ENCODE results near the gene ORM2. TPM values are rescaled to one million over a fixed set of nuclear protein-coding genes. Genes with fewer than 3 reads are reported as not detected.
A peak's percentile ranks its signal among the peaks of the same experiment; 100 is the strongest.

ORM2 gene
- total and polyA plus RNA-seq, 10 donors, result 0.13 to 0.93 (median 0.38) TPM; not detected in 6

- no peak overlapping the region for H3K27ac ChIP-seq
- WGBS, 5 donors, result 73 to 87% (median 86%) methylated on average over 2 of the region's 2 CpGs
- TF ChIP-seq CTCF (IDR thresholded peaks at IDR 0.05 in 8 of 11, conservative IDR thresholded peaks at IDR 0.05 in 3 of 11), result no peak
- no peak for DNase-seq
- peaks cover 0 to 4% (median 0%) of the 10 kb centered on the region in 8 donors for H3K9me3 ChIP-seq
- intact Hi-C loops (cut with DNase I; ENCODE audit: low total_unique reads), result no loop called here
- H3K36me3 ChIP-seq, result peaks cover 3 to 66% (median 64%) of the 10 kb centered on the region in 6 donors
- H3K4me1 ChIP-seq, result peaks cover 0 to 31% (median 14%) of the 10 kb centered on the region in 6 donors
- H3K4me3 ChIP-seq, result no peak overlapping the region
- H3K27me3 ChIP-seq (replicated peaks in 1 of 7), result no peaks in the 10 kb centered on the region
Observed at GRCh38 chr9:114335745-114336144, 6.1 kb downstream of the ORM2 start.

- H3K4me1 ChIP-seq, result peaks cover 0 to 31% (median 16%) of the 10 kb centered on the region in 6 donors
- WGBS, 5 donors, result 79 to 85% (median 84%) methylated on average over 10 of the region's 10 CpGs
- intact Hi-C loops (cut with DNase I; ENCODE audit: low total_unique reads), result no loop called here
- H3K4me3 ChIP-seq, result no peak overlapping the region
- H3K27ac ChIP-seq, result no peak overlapping the region
- no peak for DNase-seq
- peaks cover 3 to 70% (median 68%) of the 10 kb centered on the region in 6 donors for H3K36me3 ChIP-seq
- no peaks in the 10 kb centered on the region for H3K27me3 ChIP-seq (replicated peaks in 1 of 7)
- H3K9me3 ChIP-seq, result peaks cover 0 to 4% (median 0%) of the 10 kb centered on the region in 8 donors
- TF ChIP-seq POLR2AphosphoS5 (IDR thresholded peaks at IDR 0.05) (peak; percentile 36 to 84 (median 48)), CTCF (IDR thresholded peaks at IDR 0.05 in 8 of 11, conservative IDR thresholded peaks at IDR 0.05 in 3 of 11) (no peak)
Observed at GRCh38 chr9:114336157-114336556, 6.5 kb downstream of the ORM2 start.

- no peak for DNase-seq
- H3K4me3 ChIP-seq, result no peak overlapping the region
- TF ChIP-seq POLR2A (IDR thresholded peaks at IDR 0.05) (no peak), POLR2AphosphoS5 (IDR thresholded peaks at IDR 0.05) (peak; percentile 41 to 79 (median 46))
Observed at GRCh38 chr9:114336699-114337395, 7.2 kb downstream of the ORM2 start.

GRCh38 chr9:114338187-114338586, 8.5 kb downstream of the ORM2 start:
- intact Hi-C loops (cut with DNase I; ENCODE audit: low total_unique reads), result no loop called here
- Histone ChIP-seq H3K27me3 (replicated peaks in 1 of 7) (no peaks in the 10 kb centered on the region), H3K27ac (peak overlapping the region in 2 of 8 donors; percentile 74 to 76), H3K4me1 (peaks cover 0 to 47% (median 16%) of the 10 kb centered on the region in 6 donors), H3K36me3 (peaks cover 3 to 91% (median 89%) of the 10 kb centered on the region in 6 donors), H3K4me3 (no peak overlapping the region), H3K9me3 (peaks cover 0 to 4% (median 0%) of the 10 kb centered on the region in 8 donors)
- 83 to 95% (median 91%) methylated on average over 2 of the region's 2 CpGs for WGBS, 5 donors
- no peak for DNase-seq
- TF ChIP-seq CTCF (IDR thresholded peaks at IDR 0.05 in 8 of 11, conservative IDR thresholded peaks at IDR 0.05 in 3 of 11) (no peak), POLR2AphosphoS5 (IDR thresholded peaks at IDR 0.05) (peak in 1 of 3 donors; percentile 2), POLR2A (IDR thresholded peaks at IDR 0.05) (no peak)

More at GRCh38 chr9:114336699-114337395, 7.2 kb downstream of the ORM2 start:
- peaks cover 0 to 35% (median 16%) of the 10 kb centered on the region in 6 donors for H3K4me1 ChIP-seq
- no peaks in the 10 kb centered on the region for H3K27me3 ChIP-seq (replicated peaks in 1 of 7)
- peaks cover 0 to 4% (median 0%) of the 10 kb centered on the region in 8 donors for H3K9me3 ChIP-seq
- intact Hi-C loops (cut with DNase I; ENCODE audit: low total_unique reads), result no loop called here
- 92 to 95% (median 94%) methylated on average over 6 to 23 of the region's 23 CpGs for WGBS, 5 donors
- H3K27ac ChIP-seq, result no peak overlapping the region
- H3K36me3 ChIP-seq, result peaks cover 3 to 77% (median 75%) of the 10 kb centered on the region in 6 donors
